ENCODE measurements around the gene CHMP2B.

The CHMP2B gene, protein sequence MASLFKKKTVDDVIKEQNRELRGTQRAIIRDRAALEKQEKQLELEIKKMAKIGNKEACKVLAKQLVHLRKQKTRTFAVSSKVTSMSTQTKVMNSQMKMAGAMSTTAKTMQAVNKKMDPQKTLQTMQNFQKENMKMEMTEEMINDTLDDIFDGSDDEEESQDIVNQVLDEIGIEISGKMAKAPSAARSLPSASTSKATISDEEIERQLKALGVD

GRCh38 chr3:87227104-87227834 lies at the start of gene CHMP2B:
Gene CHMP2B (plus strand): TSS chr3:87227309. CDS start chr3:87227523, 214 bp downstream.
- Histone ChIP-seq H3K27ac (ENCODE audit: low read depth, low read length) (peak within 1 kb of the TSS; percentile 91), H3K4me3 (ENCODE audit: low read depth in 1 of 2, low read length in 2 of 2) (peak within 1 kb of the TSS; percentile 93 to 94), H3K36me3 (ENCODE audit: control insufficient read depth in 1 of 2, insufficient read depth in 2 of 2, low read length in 2 of 2) (no peaks in the 10 kb centered on the region), H3K4me1 (ENCODE audit: control insufficient read depth in 1 of 2, insufficient read depth in 2 of 2, low read length in 2 of 2) (peaks cover 14 to 26% of the 10 kb centered on the region in 2 donors), H3K9me3 (ENCODE audit: control insufficient read depth in 1 of 2, low read length in 2 of 2) (no peaks in the 10 kb centered on the region), H3K27me3 (ENCODE audit: control insufficient read depth in 1 of 2, insufficient read depth in 2 of 2, low read length in 2 of 2) (no peaks in the 10 kb centered on the region), H3K9ac (ENCODE audit: low read depth in 1 of 2, low read length in 2 of 2) (peak within 1 kb of the TSS; percentile 98)

GRCh38 chr3:87179642-87180041 lies 47.5 kb upstream of the CHMP2B start:
- no peak overlapping the region for H3K4me3 ChIP-seq (ENCODE audit: low read depth in 1 of 2, low read length in 2 of 2)
- no peaks in the 10 kb centered on the region for H3K4me1 ChIP-seq (ENCODE audit: control insufficient read depth in 1 of 2, insufficient read depth in 2 of 2, low read length in 2 of 2)
- H3K27me3 ChIP-seq (ENCODE audit: control insufficient read depth in 1 of 2, insufficient read depth in 2 of 2, low read length in 2 of 2), result no peaks in the 10 kb centered on the region
- no peak overlapping the region for H3K27ac ChIP-seq (ENCODE audit: low read depth, low read length)
- H3K9me3 ChIP-seq (ENCODE audit: control insufficient read depth in 1 of 2, low read length in 2 of 2), result no peaks in the 10 kb centered on the region
- H3K36me3 ChIP-seq (ENCODE audit: control insufficient read depth in 1 of 2, insufficient read depth in 2 of 2, low read length in 2 of 2), result no peaks in the 10 kb centered on the region
- H3K9ac ChIP-seq (ENCODE audit: low read depth in 1 of 2, low read length in 2 of 2), result no peak overlapping the region

DNA sequence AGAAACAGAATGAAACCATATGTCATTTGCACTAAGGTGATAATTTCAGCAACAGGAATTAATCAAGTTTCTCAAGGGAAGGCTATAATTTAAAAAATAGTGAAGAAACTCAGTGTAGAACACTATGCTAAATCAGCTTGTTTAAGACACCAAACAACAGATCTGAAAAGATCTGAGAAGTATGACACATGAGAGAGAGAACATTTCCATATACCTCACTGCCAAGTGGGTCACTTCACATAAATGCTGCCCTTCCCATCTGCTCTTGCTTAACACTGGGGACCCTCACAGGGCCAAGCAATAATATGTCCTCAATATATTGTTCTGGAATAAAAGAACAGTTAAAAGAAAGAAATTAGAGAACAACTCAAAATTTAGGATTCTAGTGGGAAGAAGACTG lies 45.6 kb upstream of the CHMP2B start:
- Histone ChIP-seq H3K36me3 (ENCODE audit: control insufficient read depth in 1 of 2, insufficient read depth in 2 of 2, low read length in 2 of 2) (no peaks in the 10 kb centered on the region), H3K4me1 (ENCODE audit: control insufficient read depth in 1 of 2, insufficient read depth in 2 of 2, low read length in 2 of 2) (no peaks in the 10 kb centered on the region), H3K27me3 (ENCODE audit: control insufficient read depth in 1 of 2, insufficient read depth in 2 of 2, low read length in 2 of 2) (no peaks in the 10 kb centered on the region), H3K9me3 (ENCODE audit: control insufficient read depth in 1 of 2, low read length in 2 of 2) (no peaks in the 10 kb centered on the region), H3K27ac (ENCODE audit: low read depth, low read length) (no peak overlapping the region), H3K4me3 (ENCODE audit: low read depth in 1 of 2, low read length in 2 of 2) (no peak overlapping the region), H3K9ac (ENCODE audit: low read depth in 1 of 2, low read length in 2 of 2) (no peak overlapping the region)

DNA sequence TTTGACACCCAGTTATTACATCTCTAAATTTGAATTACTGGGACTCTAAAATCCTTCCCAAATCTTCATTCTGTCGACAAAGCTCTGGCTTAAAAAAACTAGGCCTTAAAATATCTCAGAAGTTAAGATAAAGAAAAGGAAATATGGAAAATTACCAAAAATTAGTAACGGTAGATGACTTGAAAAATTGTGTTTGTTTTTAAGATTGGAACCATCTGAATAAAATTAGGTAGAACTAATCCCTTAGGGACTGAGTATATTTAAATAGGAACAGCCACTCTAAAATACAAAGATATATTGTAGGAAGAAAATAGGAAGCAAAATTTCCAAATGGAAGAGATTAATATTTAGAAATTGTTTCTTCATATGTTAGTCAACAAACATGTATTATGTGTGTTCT lies 45.1 kb upstream of the CHMP2B start:
- Histone ChIP-seq H3K9me3 (ENCODE audit: control insufficient read depth in 1 of 2, low read length in 2 of 2) (no peaks in the 10 kb centered on the region), H3K36me3 (ENCODE audit: control insufficient read depth in 1 of 2, insufficient read depth in 2 of 2, low read length in 2 of 2) (no peaks in the 10 kb centered on the region), H3K27me3 (ENCODE audit: control insufficient read depth in 1 of 2, insufficient read depth in 2 of 2, low read length in 2 of 2) (no peaks in the 10 kb centered on the region), H3K4me1 (ENCODE audit: control insufficient read depth in 1 of 2, insufficient read depth in 2 of 2, low read length in 2 of 2) (no peaks in the 10 kb centered on the region), H3K9ac (ENCODE audit: low read depth in 1 of 2, low read length in 2 of 2) (no peak overlapping the region), H3K4me3 (ENCODE audit: low read depth in 1 of 2, low read length in 2 of 2) (no peak overlapping the region), H3K27ac (ENCODE audit: low read depth, low read length) (no peak overlapping the region)

DNA sequence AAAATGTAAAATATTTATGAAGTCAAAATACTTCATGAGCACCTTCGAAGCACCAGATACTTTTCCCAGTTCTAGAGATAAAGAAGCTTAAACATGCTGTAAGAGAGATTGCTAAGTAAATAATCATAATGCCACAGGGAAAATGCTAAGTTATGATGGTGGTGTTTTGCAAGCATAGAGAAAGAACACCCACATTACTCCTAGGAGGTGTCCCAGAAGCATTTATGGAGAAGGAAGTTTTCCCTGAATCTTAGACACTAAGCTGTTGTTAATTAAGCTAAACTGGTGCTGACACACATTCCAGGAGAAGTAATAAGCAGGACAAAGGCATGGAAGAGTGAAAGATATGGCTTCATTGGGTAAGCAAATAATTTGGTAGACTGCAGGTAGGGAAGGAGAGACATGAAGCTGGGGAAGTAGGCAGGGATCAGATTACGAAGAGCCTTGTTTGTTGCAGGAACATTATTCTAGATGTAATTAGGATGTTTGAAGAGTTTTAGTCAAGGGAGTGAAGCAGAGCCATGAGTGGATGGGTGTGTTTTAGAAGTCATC lies 40.4 kb upstream of the CHMP2B start:
- Histone ChIP-seq H3K27me3 (ENCODE audit: control insufficient read depth in 1 of 2, insufficient read depth in 2 of 2, low read length in 2 of 2) (no peaks in the 10 kb centered on the region), H3K4me3 (ENCODE audit: low read depth in 1 of 2, low read length in 2 of 2) (no peak overlapping the region), H3K36me3 (ENCODE audit: control insufficient read depth in 1 of 2, insufficient read depth in 2 of 2, low read length in 2 of 2) (no peaks in the 10 kb centered on the region), H3K9me3 (ENCODE audit: control insufficient read depth in 1 of 2, low read length in 2 of 2) (no peaks in the 10 kb centered on the region), H3K4me1 (ENCODE audit: control insufficient read depth in 1 of 2, insufficient read depth in 2 of 2, low read length in 2 of 2) (peaks cover 1 to 3% of the 10 kb centered on the region in 2 donors), H3K9ac (ENCODE audit: low read depth in 1 of 2, low read length in 2 of 2) (no peak overlapping the region), H3K27ac (ENCODE audit: low read depth, low read length) (no peak overlapping the region)

GRCh38 chr3:87191175-87191574 lies 35.9 kb upstream of the CHMP2B start:
- Histone ChIP-seq H3K27me3 (ENCODE audit: control insufficient read depth in 1 of 2, insufficient read depth in 2 of 2, low read length in 2 of 2) (no peaks in the 10 kb centered on the region), H3K4me1 (ENCODE audit: control insufficient read depth in 1 of 2, insufficient read depth in 2 of 2, low read length in 2 of 2) (peaks cover 3% of the 10 kb centered on the region in 2 donors), H3K27ac (ENCODE audit: low read depth, low read length) (no peak overlapping the region), H3K4me3 (ENCODE audit: low read depth in 1 of 2, low read length in 2 of 2) (no peak overlapping the region), H3K9ac (ENCODE audit: low read depth in 1 of 2, low read length in 2 of 2) (no peak overlapping the region), H3K9me3 (ENCODE audit: control insufficient read depth in 1 of 2, low read length in 2 of 2) (peaks cover 0 to 6% of the 10 kb centered on the region in 2 donors), H3K36me3 (ENCODE audit: control insufficient read depth in 1 of 2, insufficient read depth in 2 of 2, low read length in 2 of 2) (no peaks in the 10 kb centered on the region)

DNA sequence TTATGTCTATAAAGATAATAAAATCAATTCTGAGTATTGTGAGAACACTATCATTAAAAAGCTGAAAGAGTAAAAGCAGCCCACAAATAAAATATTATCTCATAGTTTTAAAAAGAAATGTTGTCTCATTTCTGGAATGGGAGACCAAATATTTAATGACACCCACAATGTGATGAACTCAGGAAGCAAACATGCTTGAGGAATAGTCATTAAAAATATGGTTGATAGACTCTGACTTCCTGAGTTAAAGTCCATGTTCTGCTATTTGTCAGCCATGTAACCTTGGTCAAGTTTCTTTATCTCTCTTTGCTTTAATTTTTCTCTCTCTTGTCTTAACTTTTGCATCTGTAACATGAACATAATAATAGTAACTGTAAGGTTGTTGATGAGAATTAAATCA lies 35.5 kb upstream of the CHMP2B start:
- peaks cover 3% of the 10 kb centered on the region in 2 donors for H3K4me1 ChIP-seq (ENCODE audit: control insufficient read depth in 1 of 2, insufficient read depth in 2 of 2, low read length in 2 of 2)
- H3K4me3 ChIP-seq (ENCODE audit: low read depth in 1 of 2, low read length in 2 of 2), result no peak overlapping the region
- H3K9me3 ChIP-seq (ENCODE audit: control insufficient read depth in 1 of 2, low read length in 2 of 2), result peaks cover 0 to 6% of the 10 kb centered on the region in 2 donors
- no peak overlapping the region for H3K9ac ChIP-seq (ENCODE audit: low read depth in 1 of 2, low read length in 2 of 2)
- H3K36me3 ChIP-seq (ENCODE audit: control insufficient read depth in 1 of 2, insufficient read depth in 2 of 2, low read length in 2 of 2), result no peaks in the 10 kb centered on the region
- no peak overlapping the region for H3K27ac ChIP-seq (ENCODE audit: low read depth, low read length)
- no peaks in the 10 kb centered on the region for H3K27me3 ChIP-seq (ENCODE audit: control insufficient read depth in 1 of 2, insufficient read depth in 2 of 2, low read length in 2 of 2)

GRCh38 chr3:87196879-87197278 lies 30.2 kb upstream of the CHMP2B start:
- Histone ChIP-seq H3K4me3 (ENCODE audit: low read depth in 1 of 2, low read length in 2 of 2) (no peak overlapping the region), H3K36me3 (ENCODE audit: control insufficient read depth in 1 of 2, insufficient read depth in 2 of 2, low read length in 2 of 2) (no peaks in the 10 kb centered on the region), H3K27ac (ENCODE audit: low read depth, low read length) (no peak overlapping the region), H3K9ac (ENCODE audit: low read depth in 1 of 2, low read length in 2 of 2) (no peak overlapping the region), H3K27me3 (ENCODE audit: control insufficient read depth in 1 of 2, insufficient read depth in 2 of 2, low read length in 2 of 2) (no peaks in the 10 kb centered on the region), H3K4me1 (ENCODE audit: control insufficient read depth in 1 of 2, insufficient read depth in 2 of 2, low read length in 2 of 2) (peaks cover 16 to 19% of the 10 kb centered on the region in 2 donors), H3K9me3 (ENCODE audit: control insufficient read depth in 1 of 2, low read length in 2 of 2) (peaks cover 0 to 6% of the 10 kb centered on the region in 2 donors)

DNA sequence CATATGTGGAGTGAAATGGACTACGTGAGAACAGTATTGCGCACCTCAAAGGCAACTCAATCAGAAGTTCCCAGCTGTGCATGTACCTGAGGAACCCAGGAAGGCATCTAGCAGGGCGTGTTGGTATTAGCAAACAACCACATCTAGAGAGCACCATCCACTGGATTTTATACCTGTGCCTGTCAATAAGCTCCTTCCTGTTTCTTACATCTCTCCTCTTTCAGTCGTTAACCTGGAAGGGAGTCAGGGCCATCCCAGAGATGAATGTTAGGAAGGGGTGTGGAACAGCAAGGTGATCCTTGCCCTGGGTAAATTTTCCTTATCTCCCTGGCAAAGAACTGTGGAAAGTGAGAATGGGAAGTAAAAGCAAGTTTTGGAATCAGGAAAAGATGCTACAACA lies 29.6 kb upstream of the CHMP2B start:
- peaks cover 0 to 6% of the 10 kb centered on the region in 2 donors for H3K9me3 ChIP-seq (ENCODE audit: control insufficient read depth in 1 of 2, low read length in 2 of 2)
- H3K27ac ChIP-seq (ENCODE audit: low read depth, low read length), result no peak overlapping the region
- H3K4me1 ChIP-seq (ENCODE audit: control insufficient read depth in 1 of 2, insufficient read depth in 2 of 2, low read length in 2 of 2), result peaks cover 16 to 19% of the 10 kb centered on the region in 2 donors
- H3K9ac ChIP-seq (ENCODE audit: low read depth in 1 of 2, low read length in 2 of 2), result no peak overlapping the region
- H3K27me3 ChIP-seq (ENCODE audit: control insufficient read depth in 1 of 2, insufficient read depth in 2 of 2, low read length in 2 of 2), result no peaks in the 10 kb centered on the region
- no peak overlapping the region for H3K4me3 ChIP-seq (ENCODE audit: low read depth in 1 of 2, low read length in 2 of 2)
- H3K36me3 ChIP-seq (ENCODE audit: control insufficient read depth in 1 of 2, insufficient read depth in 2 of 2, low read length in 2 of 2), result no peaks in the 10 kb centered on the region

DNA sequence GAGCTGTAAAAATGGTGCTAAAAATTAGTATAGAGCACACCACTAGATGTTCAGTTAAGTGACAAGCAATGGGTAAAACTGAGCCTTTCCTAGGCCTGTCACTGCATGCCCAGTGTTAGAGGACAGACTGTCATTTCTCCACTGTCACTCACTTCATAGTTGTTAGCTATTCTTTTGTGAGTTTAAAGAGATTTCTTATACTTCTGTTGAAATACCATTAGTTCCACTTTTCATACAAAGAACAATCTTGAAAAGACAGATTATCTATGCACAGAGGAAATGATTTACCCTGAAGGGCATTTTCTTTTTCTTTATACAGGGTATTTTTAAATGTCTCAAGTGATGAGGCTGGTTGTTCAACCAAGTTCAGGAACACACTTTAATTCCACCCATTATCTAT lies 28.3 kb upstream of the CHMP2B start:
- Histone ChIP-seq H3K27ac (ENCODE audit: low read depth, low read length) (no peak overlapping the region), H3K4me3 (ENCODE audit: low read depth in 1 of 2, low read length in 2 of 2) (no peak overlapping the region), H3K4me1 (ENCODE audit: control insufficient read depth in 1 of 2, insufficient read depth in 2 of 2, low read length in 2 of 2) (peaks cover 18 to 19% of the 10 kb centered on the region in 2 donors), H3K36me3 (ENCODE audit: control insufficient read depth in 1 of 2, insufficient read depth in 2 of 2, low read length in 2 of 2) (no peaks in the 10 kb centered on the region), H3K9ac (ENCODE audit: low read depth in 1 of 2, low read length in 2 of 2) (no peak overlapping the region), H3K9me3 (ENCODE audit: control insufficient read depth in 1 of 2, low read length in 2 of 2) (peaks cover 0 to 6% of the 10 kb centered on the region in 2 donors), H3K27me3 (ENCODE audit: control insufficient read depth in 1 of 2, insufficient read depth in 2 of 2, low read length in 2 of 2) (no peaks in the 10 kb centered on the region)
